ENCODE data around the gene DTX3. TPM values are rescaled to one million over a fixed set of nuclear protein-coding genes. Genes with fewer than 3 reads are reported as not detected.

Gene DTX3
- total RNA-seq, 1 donor from 2014 or later: 18.3 TPM

- no peak overlapping the region for H3K4me2 ChIP-seq (ENCODE audit: low read length)
- H3K4me3 Mint-ChIP-seq (ENCODE audit: unreplicated experiment): no peak overlapping the region
- H3K27me3 ChIP-seq (ENCODE audit: insufficient read depth, low read length): no peaks in the 10 kb centered on the region
- no peak overlapping the region for H3K27ac Mint-ChIP-seq (ENCODE audit: unreplicated experiment)
- H3K9me3 Mint-ChIP-seq (ENCODE audit: unreplicated experiment): peaks cover 11% of the 10 kb centered on the region
- FAIRE-seq (no peak), DNase-seq (ENCODE audit: low read depth) (no peak)
- peaks cover 8% of the 10 kb centered on the region for H3K27me3 Mint-ChIP-seq (ENCODE audit: low read depth, unreplicated experiment)
- H3K4me3 ChIP-seq (ENCODE audit: insufficient read depth, low read depth, low read length): no peak overlapping the region
- H3K9ac ChIP-seq (ENCODE audit: low read length): no peak overlapping the region
- no peak for TF ChIP-seq CTCF (IDR thresholded peaks at IDR 0.05; ENCODE audit: insufficient read depth, low read depth, low read length)
- TF ChIP-seq EZH2 (IDR thresholded peaks at IDR 0.05; ENCODE audit: insufficient read depth, low read length): no peak
- H3K27ac ChIP-seq (ENCODE audit: low read depth, low read length): no peak overlapping the region
- no peaks in the 10 kb centered on the region for H4K20me1 ChIP-seq (ENCODE audit: insufficient read depth, low read length)
- peaks cover 11% of the 10 kb centered on the region for H3K4me1 Mint-ChIP-seq (ENCODE audit: low read depth, unreplicated experiment)
- H2AFZ ChIP-seq (ENCODE audit: low read depth, low read length): no peak overlapping the region
- no peaks in the 10 kb centered on the region for H3K4me1 ChIP-seq (ENCODE audit: insufficient read depth, low read length)
- peaks cover 41% of the 10 kb centered on the region for H3K36me3 Mint-ChIP-seq (ENCODE audit: low read depth, unreplicated experiment)
- H3K9me3 ChIP-seq (ENCODE audit: insufficient read depth, low read depth, low read length): no peaks in the 10 kb centered on the region
- H3K36me3 ChIP-seq (ENCODE audit: insufficient read depth, low read length): no peaks in the 10 kb centered on the region
- no peaks in the 10 kb centered on the region for H3K79me2 ChIP-seq (ENCODE audit: insufficient read depth, low read length)
These were observed 24.8 kb upstream of the DTX3 start for GRCh38 chr12:57579677-57580465.

- Mint-ChIP-seq H3K9me3 (ENCODE audit: unreplicated experiment) (peaks cover 10% of the 10 kb centered on the region), H3K4me3 (ENCODE audit: unreplicated experiment) (no peak overlapping the region), H3K27ac (ENCODE audit: unreplicated experiment) (no peak overlapping the region), H3K36me3 (ENCODE audit: low read depth, unreplicated experiment) (peaks cover 36% of the 10 kb centered on the region), H3K4me1 (ENCODE audit: low read depth, unreplicated experiment) (peaks cover 11% of the 10 kb centered on the region), H3K27me3 (ENCODE audit: low read depth, unreplicated experiment) (peaks cover 11% of the 10 kb centered on the region)
- Histone ChIP-seq H3K27ac (ENCODE audit: low read depth, low read length) (no peak overlapping the region), H3K4me1 (ENCODE audit: insufficient read depth, low read length) (no peaks in the 10 kb centered on the region), H3K36me3 (ENCODE audit: insufficient read depth, low read length) (no peaks in the 10 kb centered on the region), H3K4me3 (ENCODE audit: insufficient read depth, low read depth, low read length) (no peak overlapping the region), H2AFZ (ENCODE audit: low read depth, low read length) (no peak overlapping the region), H3K27me3 (ENCODE audit: insufficient read depth, low read length) (no peaks in the 10 kb centered on the region), H3K4me2 (ENCODE audit: low read length) (no peak overlapping the region), H3K79me2 (ENCODE audit: insufficient read depth, low read length) (no peaks in the 10 kb centered on the region), H3K9me3 (ENCODE audit: insufficient read depth, low read depth, low read length) (no peaks in the 10 kb centered on the region), H3K9ac (ENCODE audit: low read length) (no peak overlapping the region), H4K20me1 (ENCODE audit: insufficient read depth, low read length) (no peaks in the 10 kb centered on the region)
- no peak for TF ChIP-seq CTCF (IDR thresholded peaks at IDR 0.05; ENCODE audit: insufficient read depth, low read depth, low read length)
- no peak for TF ChIP-seq EZH2 (IDR thresholded peaks at IDR 0.05; ENCODE audit: insufficient read depth, low read length)
- DNase-seq (ENCODE audit: low read depth) (no peak), FAIRE-seq (no peak)
These were observed 24.2 kb upstream of the DTX3 start for GRCh38 chr12:57580466-57580795.

GRCh38 chr12:57581802-57582201, 22.8 kb upstream of the DTX3 start:
- FAIRE-seq: no peak
- peaks cover 11% of the 10 kb centered on the region for H3K27me3 Mint-ChIP-seq (ENCODE audit: low read depth, unreplicated experiment)
- H3K4me1 ChIP-seq (ENCODE audit: insufficient read depth, low read length): no peaks in the 10 kb centered on the region

More at GRCh38 chr12:57581802-57582201, 22.8 kb upstream of the DTX3 start:
- Histone ChIP-seq H3K27ac (ENCODE audit: low read depth, low read length) (no peak overlapping the region), H3K9me3 (ENCODE audit: insufficient read depth, low read depth, low read length) (no peaks in the 10 kb centered on the region), H3K27me3 (ENCODE audit: insufficient read depth, low read length) (no peaks in the 10 kb centered on the region), H4K20me1 (ENCODE audit: insufficient read depth, low read length) (no peaks in the 10 kb centered on the region), H3K4me2 (ENCODE audit: low read length) (no peak overlapping the region), H2AFZ (ENCODE audit: low read depth, low read length) (no peak overlapping the region), H3K79me2 (ENCODE audit: insufficient read depth, low read length) (no peaks in the 10 kb centered on the region), H3K9ac (ENCODE audit: low read length) (no peak overlapping the region), H3K4me3 (ENCODE audit: insufficient read depth, low read depth, low read length) (no peak overlapping the region), H3K36me3 (ENCODE audit: insufficient read depth, low read length) (no peaks in the 10 kb centered on the region)
- no peak for DNase-seq (ENCODE audit: low read depth)
- TF ChIP-seq EZH2 (IDR thresholded peaks at IDR 0.05; ENCODE audit: insufficient read depth, low read length) (no peak), CTCF (IDR thresholded peaks at IDR 0.05; ENCODE audit: insufficient read depth, low read depth, low read length) (no peak)
- no peak overlapping the region for H3K4me3 Mint-ChIP-seq (ENCODE audit: unreplicated experiment)
- H3K27ac Mint-ChIP-seq (ENCODE audit: unreplicated experiment): no peak overlapping the region
- peaks cover 3% of the 10 kb centered on the region for H3K9me3 Mint-ChIP-seq (ENCODE audit: unreplicated experiment)
- peaks cover 26% of the 10 kb centered on the region for H3K36me3 Mint-ChIP-seq (ENCODE audit: low read depth, unreplicated experiment)
- H3K4me1 Mint-ChIP-seq (ENCODE audit: low read depth, unreplicated experiment): peaks cover 9% of the 10 kb centered on the region
